ENCODE data around the gene SAYSD1.

DNA sequence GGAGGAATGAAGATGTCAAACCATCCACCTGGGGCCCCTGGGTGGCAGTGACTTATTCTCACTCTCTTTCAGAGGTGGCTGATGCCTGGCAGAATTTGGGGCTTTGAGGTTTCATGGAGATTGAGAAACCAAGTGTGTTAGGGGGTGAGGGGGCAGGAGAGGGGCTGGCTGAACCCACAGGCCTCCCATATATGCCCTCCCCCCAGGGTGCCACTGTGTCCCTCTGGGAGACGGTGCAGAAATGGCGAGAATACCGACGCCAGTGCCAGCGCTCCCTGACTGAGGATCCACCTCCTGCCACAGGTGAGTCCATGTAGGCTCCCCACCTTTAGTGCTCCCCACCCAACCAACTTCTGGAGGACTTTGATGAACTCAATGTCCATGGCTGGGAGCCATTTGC is 58.8 kb downstream of the SAYSD1 start:
- TF ChIP-seq, protein P1, sequence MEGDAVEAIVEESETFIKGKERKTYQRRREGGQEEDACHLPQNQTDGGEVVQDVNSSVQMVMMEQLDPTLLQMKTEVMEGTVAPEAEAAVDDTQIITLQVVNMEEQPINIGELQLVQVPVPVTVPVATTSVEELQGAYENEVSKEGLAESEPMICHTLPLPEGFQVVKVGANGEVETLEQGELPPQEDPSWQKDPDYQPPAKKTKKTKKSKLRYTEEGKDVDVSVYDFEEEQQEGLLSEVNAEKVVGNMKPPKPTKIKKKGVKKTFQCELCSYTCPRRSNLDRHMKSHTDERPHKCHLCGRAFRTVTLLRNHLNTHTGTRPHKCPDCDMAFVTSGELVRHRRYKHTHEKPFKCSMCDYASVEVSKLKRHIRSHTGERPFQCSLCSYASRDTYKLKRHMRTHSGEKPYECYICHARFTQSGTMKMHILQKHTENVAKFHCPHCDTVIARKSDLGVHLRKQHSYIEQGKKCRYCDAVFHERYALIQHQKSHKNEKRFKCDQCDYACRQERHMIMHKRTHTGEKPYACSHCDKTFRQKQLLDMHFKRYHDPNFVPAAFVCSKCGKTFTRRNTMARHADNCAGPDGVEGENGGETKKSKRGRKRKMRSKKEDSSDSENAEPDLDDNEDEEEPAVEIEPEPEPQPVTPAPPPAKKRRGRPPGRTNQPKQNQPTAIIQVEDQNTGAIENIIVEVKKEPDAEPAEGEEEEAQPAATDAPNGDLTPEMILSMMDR (IDR thresholded peaks at IDR 0.05) = no peak
- TF ChIP-seq EZH2 (IDR thresholded peaks at IDR 0.05) = no peak

Measured in neural progenitor cell (in vitro differentiated cells).